ENCODE results near the gene NDUFB10.

The NDUFB10 gene

DNA sequence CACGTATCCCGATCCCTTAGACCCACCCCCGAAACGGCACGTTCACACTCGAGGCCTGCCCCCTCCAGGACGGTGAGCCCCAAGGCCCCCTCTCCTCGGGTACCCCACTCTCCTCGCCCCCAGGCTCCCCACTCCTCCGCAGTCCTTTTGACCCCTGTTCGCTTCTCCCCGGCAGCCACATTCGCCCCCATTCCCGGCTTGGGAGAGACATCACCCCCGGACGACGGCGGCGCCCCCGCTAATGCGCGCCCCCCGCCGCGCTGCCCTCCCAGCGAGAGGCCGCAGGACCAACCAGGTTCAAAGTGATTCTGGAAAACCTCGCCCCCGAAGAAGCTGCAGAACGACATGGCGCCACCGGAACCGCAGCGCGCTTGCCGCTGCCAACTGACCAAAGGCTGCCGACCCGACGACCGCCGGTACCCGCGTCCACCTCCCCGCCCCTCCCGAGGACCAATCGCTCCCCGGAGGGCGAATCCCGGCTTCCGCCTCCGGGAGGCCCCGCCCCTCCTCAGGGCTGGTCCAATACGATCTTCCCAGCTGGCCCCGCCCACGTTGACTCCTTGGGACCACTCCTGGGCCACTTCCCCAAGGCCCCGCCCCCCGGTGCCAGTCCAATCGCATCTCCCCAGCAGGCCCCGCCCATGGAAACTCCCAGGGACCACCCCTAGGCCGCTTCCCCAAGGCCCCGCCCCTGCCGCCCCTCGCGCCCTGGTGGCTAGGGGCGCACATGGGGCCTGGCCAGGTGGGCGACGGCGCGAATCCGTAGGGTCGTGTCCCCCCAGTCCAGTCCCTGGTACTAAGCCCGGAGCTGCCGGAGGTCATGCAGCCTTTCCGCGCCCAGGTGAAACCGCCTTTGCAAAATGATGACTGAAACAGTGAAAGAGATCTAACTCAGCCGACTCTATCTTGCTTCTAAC, 16.3 kb upstream of the NDUFB10 start, which contains the start of gene MSRB1:
TSS of gene MSRB1 (minus strand) at position 390 of the 917 bp plus-strand sequence. CDS start at position 347, 43 bp downstream.
- Histone ChIP-seq H3K4me2 (ENCODE audit: low read length) (peak within 1 kb of the TSS; percentile 78), H3K9me2 (ENCODE audit: low read depth, low read length) (no peaks in the 10 kb centered on the region), H3K27ac (ENCODE audit: low read depth, low read length, poor library complexity, severe bottlenecking) (peak within 1 kb of the TSS; percentile 40), H3K4me1 (ENCODE audit: insufficient read depth, low read length, severe bottlenecking) (peaks cover 14% of the 10 kb centered on the region), H3K79me2 (ENCODE audit: insufficient read depth, low read length) (no peaks in the 10 kb centered on the region), H4K20me1 (ENCODE audit: insufficient read depth, low read length) (no peaks in the 10 kb centered on the region), H3F3A (ENCODE audit: insufficient read depth, low read length) (no peaks in the 10 kb centered on the region), H3K4me3 (ENCODE audit: low read depth, low read length, poor library complexity, severe bottlenecking) (peak within 1 kb of the TSS; percentile 77), H3K9me3 (ENCODE audit: low read length) (no peaks in the 10 kb centered on the region), H2AFZ (ENCODE audit: low read length) (no peak within 1 kb of the TSS), H3K36me3 (ENCODE audit: insufficient read depth, low read length) (peaks cover 6% of the 10 kb centered on the region; the same call in 1 of the 2 replicates), H3K9ac (ENCODE audit: low read length) (peak within 1 kb of the TSS; percentile 78), H3K27me3 (ENCODE audit: insufficient read depth, low read length) (0 out of 2 replicates have a peak, but pooled peaks cover 6% of the 10 kb centered on the region)
- TF ChIP-seq EZH2 (IDR thresholded peaks at IDR 0.05; ENCODE audit: borderline replicate concordance, low read length) (no peak), CTCF (IDR thresholded peaks at IDR 0.05; ENCODE audit: low read length) (no peak; the same call in 1 of the 2 replicates)

GRCh38 chr16:1944612-1945199, 14.6 kb upstream of the NDUFB10 start:
- no peaks in the 10 kb centered on the region for H4K20me1 ChIP-seq (ENCODE audit: insufficient read depth, low read length)
- H3K4me1 ChIP-seq (ENCODE audit: insufficient read depth, low read length, severe bottlenecking): peaks cover 14% of the 10 kb centered on the region
- no peak overlapping the region for H3K9ac ChIP-seq (ENCODE audit: low read length)
- H3F3A ChIP-seq (ENCODE audit: insufficient read depth, low read length): no peaks in the 10 kb centered on the region
- H3K9me2 ChIP-seq (ENCODE audit: low read depth, low read length): no peaks in the 10 kb centered on the region
- H3K9me3 ChIP-seq (ENCODE audit: low read length): no peaks in the 10 kb centered on the region
- H3K27me3 ChIP-seq (ENCODE audit: insufficient read depth, low read length): 0 out of 2 replicates have a peak, but pooled peaks cover 6% of the 10 kb centered on the region
- no peak overlapping the region for H3K4me3 ChIP-seq (ENCODE audit: low read depth, low read length, poor library complexity, severe bottlenecking)
- TF ChIP-seq CTCF (IDR thresholded peaks at IDR 0.05; ENCODE audit: low read length) (no peak), EZH2 (IDR thresholded peaks at IDR 0.05; ENCODE audit: borderline replicate concordance, low read length) (no peak)
- no peak overlapping the region for H2AFZ ChIP-seq (ENCODE audit: low read length)
- H3K36me3 ChIP-seq (ENCODE audit: insufficient read depth, low read length): no peaks in the 10 kb centered on the region
- H3K79me2 ChIP-seq (ENCODE audit: insufficient read depth, low read length): no peaks in the 10 kb centered on the region
- H3K27ac ChIP-seq (ENCODE audit: low read depth, low read length, poor library complexity, severe bottlenecking): no peak overlapping the region
- no peak overlapping the region for H3K4me2 ChIP-seq (ENCODE audit: low read length)

DNA sequence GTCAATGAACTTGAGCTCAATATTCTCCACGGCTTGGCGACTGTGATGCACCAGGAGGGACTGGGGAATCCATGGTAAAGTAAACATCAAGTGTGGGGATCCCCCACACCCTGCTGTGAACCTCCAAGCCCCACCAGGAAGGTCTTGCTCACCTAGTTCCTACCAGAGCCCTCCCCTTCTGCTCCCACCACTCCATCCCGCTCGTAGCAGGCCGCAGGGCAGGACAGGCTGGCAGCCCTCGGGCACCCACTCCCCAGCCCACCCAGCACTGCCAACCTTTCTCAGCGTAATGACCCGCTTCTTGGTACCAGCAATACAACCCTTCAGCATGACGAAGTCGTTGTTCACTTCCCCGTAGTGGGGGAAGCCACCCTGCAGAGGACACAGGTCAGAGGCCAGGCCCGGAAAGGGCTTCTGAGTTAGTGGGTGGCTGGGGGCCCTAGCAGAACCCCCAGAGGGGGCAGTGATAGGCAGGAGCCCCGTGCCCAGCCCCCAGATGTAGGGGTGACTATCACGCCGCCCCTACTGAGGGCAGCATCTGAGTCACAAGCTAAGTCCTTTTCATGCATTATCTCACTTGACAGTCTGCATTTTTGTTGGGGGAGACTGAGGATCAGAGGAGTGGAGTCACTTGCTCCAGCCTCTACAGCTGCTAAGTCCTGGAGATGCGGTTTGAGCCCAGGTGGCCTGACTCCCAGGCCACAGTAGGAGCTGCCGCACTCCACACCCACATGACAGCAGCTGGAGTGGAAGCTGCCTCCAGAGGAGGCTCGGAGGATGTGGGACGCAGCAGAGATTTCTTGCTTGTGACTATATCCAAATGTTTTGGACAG, 13.6 kb upstream of the NDUFB10 start:
- no peak overlapping the region for H2AFZ ChIP-seq (ENCODE audit: low read length)
- no peak overlapping the region for H3K27ac ChIP-seq (ENCODE audit: low read depth, low read length, poor library complexity, severe bottlenecking)
- H3F3A ChIP-seq (ENCODE audit: insufficient read depth, low read length): no peaks in the 10 kb centered on the region
- H3K4me2 ChIP-seq (ENCODE audit: low read length): no peak overlapping the region
- no peaks in the 10 kb centered on the region for H3K9me2 ChIP-seq (ENCODE audit: low read depth, low read length)
- H3K4me3 ChIP-seq (ENCODE audit: low read depth, low read length, poor library complexity, severe bottlenecking): no peak overlapping the region
- no peaks in the 10 kb centered on the region for H4K20me1 ChIP-seq (ENCODE audit: insufficient read depth, low read length)
- TF ChIP-seq CTCF (IDR thresholded peaks at IDR 0.05; ENCODE audit: low read length) (no peak), EZH2 (IDR thresholded peaks at IDR 0.05; ENCODE audit: borderline replicate concordance, low read length) (no peak)
- no peaks in the 10 kb centered on the region for H3K9me3 ChIP-seq (ENCODE audit: low read length)
- no peaks in the 10 kb centered on the region for H3K79me2 ChIP-seq (ENCODE audit: insufficient read depth, low read length)
- H3K36me3 ChIP-seq (ENCODE audit: insufficient read depth, low read length): no peaks in the 10 kb centered on the region
- peaks cover 14% of the 10 kb centered on the region for H3K4me1 ChIP-seq (ENCODE audit: insufficient read depth, low read length, severe bottlenecking)
- no peak overlapping the region for H3K9ac ChIP-seq (ENCODE audit: low read length)
- peaks cover 11% of the 10 kb centered on the region; the same call in 1 of the 2 replicates for H3K27me3 ChIP-seq (ENCODE audit: insufficient read depth, low read length)
